Memory B cell (primary cell): ENCODE data around the gene CMYA5.
"Not testable (repeated sequence)": the region's sequence is repeated elsewhere in the genome, so short reads cannot be mapped to it uniquely, and the experiment has no call there.

Source experiments
- ATAC-seq: fragments of 150-1000 bp; cut with Tn5 transposase; 2 replicates; pipeline ENCODE4 v1.10.0; 2021; ENCODE audit warnings: low read depth, mild to moderate bottlenecking, moderate library complexity
- DNase-seq, 2 donors: peaks; one replicate each; pipeline ENCODE4 v3.0.0; 2022; ENCODE audit warnings: low spot score in 2 of 2
- H3K27ac Mint-ChIP-seq: one replicate; pipeline ENCODE4 v1.8.0; 2022; ENCODE audit warnings: mild to moderate bottlenecking, moderate library complexity, mixed read lengths
- H3K27me3 Mint-ChIP-seq: one replicate; pipeline ENCODE4 v1.8.0; 2022; ENCODE audit warnings: mixed read lengths
- H3K36me3 Mint-ChIP-seq: one replicate; pipeline ENCODE4 v1.8.0; 2022; ENCODE audit warnings: mild to moderate bottlenecking, mixed read lengths
- H3K4me1 Mint-ChIP-seq: one replicate; pipeline ENCODE4 v1.8.0; 2022; ENCODE audit warnings: mixed read lengths
- H3K4me3 Mint-ChIP-seq: one replicate; pipeline ENCODE4 v1.8.0; 2022; ENCODE audit warnings: mild to moderate bottlenecking, moderate library complexity, mixed read lengths
- H3K9me3 Mint-ChIP-seq: one replicate; pipeline ENCODE4 v1.8.0; 2022; ENCODE audit warnings: mixed read lengths

CMYA5 gene

GRCh38 chr5:79746642-79747569 is 57.3 kb downstream of the CMYA5 start:
- DNase-seq (no peak), ATAC-seq (no peak)
- H3K27ac Mint-ChIP-seq: no peak overlapping the region
- H3K9me3 Mint-ChIP-seq: no peaks in the 10 kb centered on the region
- peaks cover 18% of the 10 kb centered on the region for H3K27me3 Mint-ChIP-seq
- H3K36me3 Mint-ChIP-seq: no peaks in the 10 kb centered on the region
- no peak overlapping the region for H3K4me3 Mint-ChIP-seq
- H3K4me1 Mint-ChIP-seq: no peaks in the 10 kb centered on the region

- Mint-ChIP-seq H3K36me3 (no peaks in the 10 kb centered on the region), H3K4me1 (peaks cover 3% of the 10 kb centered on the region), H3K27me3 (peaks cover 18% of the 10 kb centered on the region), H3K4me3 (no peak overlapping the region), H3K27ac (no peak overlapping the region), H3K9me3 (no peaks in the 10 kb centered on the region)
- no peak for DNase-seq
- ATAC-seq: no peak
Observed at GRCh38 chr5:79750611-79751510, 61.2 kb downstream of the CMYA5 start.

GRCh38 chr5:79753092-79753491 is 63.5 kb downstream of the CMYA5 start:
- Mint-ChIP-seq H3K27ac (no peak overlapping the region), H3K4me1 (peaks cover 3% of the 10 kb centered on the region), H3K9me3 (no peaks in the 10 kb centered on the region), H3K27me3 (peaks cover 19% of the 10 kb centered on the region), H3K36me3 (no peaks in the 10 kb centered on the region), H3K4me3 (no peak overlapping the region)
- no peak for ATAC-seq
- DNase-seq: no peak

- DNase-seq (no peak), ATAC-seq (no peak)
- peaks cover 3% of the 10 kb centered on the region for H3K4me1 Mint-ChIP-seq
- no peak overlapping the region for H3K4me3 Mint-ChIP-seq
- no peak overlapping the region for H3K27ac Mint-ChIP-seq
- H3K9me3 Mint-ChIP-seq: no peaks in the 10 kb centered on the region
- H3K27me3 Mint-ChIP-seq: peaks cover 17% of the 10 kb centered on the region
- H3K36me3 Mint-ChIP-seq: no peaks in the 10 kb centered on the region
Observed at GRCh38 chr5:79753877-79754645, 64.4 kb downstream of the CMYA5 start.

GRCh38 chr5:79754865-79755555 is 65.4 kb downstream of the CMYA5 start:
- Mint-ChIP-seq H3K4me1 (peaks cover 3% of the 10 kb centered on the region), H3K36me3 (no peaks in the 10 kb centered on the region), H3K27ac (no peak overlapping the region), H3K4me3 (no peak overlapping the region), H3K9me3 (no peaks in the 10 kb centered on the region), H3K27me3 (peaks cover 14% of the 10 kb centered on the region)
- DNase-seq (no peak), ATAC-seq (no peak)

GRCh38 chr5:79756076-79756475 is 66.4 kb downstream of the CMYA5 start:
- peaks cover 11% of the 10 kb centered on the region for H3K27me3 Mint-ChIP-seq
- peaks cover 3% of the 10 kb centered on the region for H3K4me1 Mint-ChIP-seq
- no peak for DNase-seq
- no peak for ATAC-seq
- H3K4me3 Mint-ChIP-seq: no peak overlapping the region
- H3K27ac Mint-ChIP-seq: no peak overlapping the region
- H3K36me3 Mint-ChIP-seq: no peaks in the 10 kb centered on the region
- no peaks in the 10 kb centered on the region for H3K9me3 Mint-ChIP-seq

GRCh38 chr5:79759436-79759835 is 69.8 kb downstream of the CMYA5 start:
- DNase-seq: no peak
- Mint-ChIP-seq H3K27me3 (peaks cover 5% of the 10 kb centered on the region), H3K9me3 (no peaks in the 10 kb centered on the region), H3K4me3 (no peak overlapping the region), H3K4me1 (peaks cover 3% of the 10 kb centered on the region), H3K36me3 (no peaks in the 10 kb centered on the region), H3K27ac (no peak overlapping the region)
- ATAC-seq: no peak

- Mint-ChIP-seq H3K27ac (no peak overlapping the region), H3K36me3 (no peaks in the 10 kb centered on the region), H3K4me3 (no peak overlapping the region), H3K4me1 (no peaks in the 10 kb centered on the region), H3K27me3 (peaks cover 3% of the 10 kb centered on the region), H3K9me3 (peaks cover under 1% of the 10 kb centered on the region)
- DNase-seq (no peak), ATAC-seq (no peak)
Observed at GRCh38 chr5:79759848-79760247, 70.2 kb downstream of the CMYA5 start.

- DNase-seq (no peak), ATAC-seq (no peak)
- H3K9me3 Mint-ChIP-seq: peaks cover 8% of the 10 kb centered on the region
- H3K4me3 Mint-ChIP-seq: no peak overlapping the region
- H3K36me3 Mint-ChIP-seq: peaks cover 3% of the 10 kb centered on the region
- H3K27ac Mint-ChIP-seq: no peak overlapping the region
- H3K27me3 Mint-ChIP-seq: no peaks in the 10 kb centered on the region
- no peaks in the 10 kb centered on the region for H3K4me1 Mint-ChIP-seq
Observed at GRCh38 chr5:79762929-79763328, 73.3 kb downstream of the CMYA5 start.

GRCh38 chr5:79764147-79764546 is 74.5 kb downstream of the CMYA5 start:
- not testable (repeated sequence) for DNase-seq, H3K4me3 Mint-ChIP-seq, H3K4me1 Mint-ChIP-seq, H3K9me3 Mint-ChIP-seq, ATAC-seq, H3K36me3 Mint-ChIP-seq, H3K27me3 Mint-ChIP-seq, H3K27ac Mint-ChIP-seq

- H3K9me3 Mint-ChIP-seq: peaks cover 4% of the 10 kb centered on the region
- no peaks in the 10 kb centered on the region for H3K4me1 Mint-ChIP-seq
- H3K36me3 Mint-ChIP-seq: peaks cover 3% of the 10 kb centered on the region
Observed at GRCh38 chr5:79771387-79771786, 81.8 kb downstream of the CMYA5 start.

GRCh38 chr5:79772651-79773050 is 83.0 kb downstream of the CMYA5 start:
- Mint-ChIP-seq H3K4me1 (no peaks in the 10 kb centered on the region), H3K4me3 (no peak overlapping the region), H3K27me3 (peaks cover 8% of the 10 kb centered on the region), H3K9me3 (peaks cover 1% of the 10 kb centered on the region), H3K27ac (no peak overlapping the region), H3K36me3 (no peaks in the 10 kb centered on the region)
- ATAC-seq (no peak), DNase-seq (no peak)

More at GRCh38 chr5:79771387-79771786, 81.8 kb downstream of the CMYA5 start:
- DNase-seq: no peak
- Mint-ChIP-seq H3K27ac (no peak overlapping the region), H3K27me3 (peaks cover 8% of the 10 kb centered on the region), H3K4me3 (no peak overlapping the region)
- ATAC-seq: no peak

- Mint-ChIP-seq H3K27me3 (peaks cover 7% of the 10 kb centered on the region), H3K9me3 (peaks cover 1% of the 10 kb centered on the region), H3K27ac (no peak overlapping the region), H3K4me1 (no peaks in the 10 kb centered on the region), H3K4me3 (no peak overlapping the region), H3K36me3 (no peaks in the 10 kb centered on the region)
- DNase-seq: no peak
- no peak for ATAC-seq
Observed at GRCh38 chr5:79773612-79774011, 84.0 kb downstream of the CMYA5 start.
